GM12801 (cell line): ENCODE results near the gene KIAA1755.

ENCODE experiments used
- TF ChIP-seq, protein P1 (sequence below): IDR thresholded peaks from one replicate; pipeline ENCODE4 v1.5.1; 2011; ENCODE audit warnings: control low read depth; ENCODE audit not compliant: insufficient read length; ENCODE audit errors: extremely low read depth

The KIAA1755 gene

DNA sequence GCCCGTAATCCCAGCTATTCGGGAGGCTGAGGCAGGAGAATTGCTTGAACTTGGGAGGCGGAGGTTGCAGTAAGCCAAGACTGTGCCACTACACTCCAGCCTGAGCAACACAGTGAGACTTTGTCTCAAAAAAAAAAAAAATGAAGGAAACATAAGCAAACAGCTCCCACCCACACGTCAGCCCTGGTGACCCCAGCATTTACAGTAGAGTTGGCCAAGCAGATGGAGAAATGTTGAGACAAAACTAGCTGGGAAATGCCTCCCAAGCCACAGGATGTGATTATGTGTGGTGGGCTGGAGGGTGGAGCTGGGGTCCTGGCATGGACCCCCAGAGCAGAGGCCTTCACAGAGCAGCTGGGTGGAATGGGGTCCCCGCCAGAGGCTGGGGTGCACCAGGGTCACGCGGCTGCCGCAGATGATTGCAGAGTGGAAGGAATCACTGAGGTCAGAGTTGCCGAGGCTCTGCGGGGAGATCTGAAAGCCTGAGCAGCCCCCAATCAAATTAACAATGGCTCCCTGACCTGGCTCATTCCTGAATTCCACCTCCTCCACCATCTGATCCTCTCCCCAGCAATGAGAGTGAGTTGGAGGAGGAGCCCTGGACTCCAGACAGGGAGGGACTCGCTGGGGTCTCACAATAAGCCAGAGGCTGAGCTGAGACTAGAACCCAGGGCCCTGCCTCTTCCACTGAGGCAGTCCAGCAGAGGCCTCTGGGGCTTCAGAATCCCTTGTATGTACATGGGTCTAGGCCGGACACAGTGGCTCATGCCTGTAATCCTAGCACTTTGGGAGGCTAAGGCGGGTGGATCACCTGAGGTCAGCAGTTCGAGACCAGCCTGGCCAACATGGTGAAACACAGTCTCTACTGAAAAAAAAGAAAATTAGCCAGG is 60.8 kb downstream of the KIAA1755 start:
- TF ChIP-seq, protein P1, sequence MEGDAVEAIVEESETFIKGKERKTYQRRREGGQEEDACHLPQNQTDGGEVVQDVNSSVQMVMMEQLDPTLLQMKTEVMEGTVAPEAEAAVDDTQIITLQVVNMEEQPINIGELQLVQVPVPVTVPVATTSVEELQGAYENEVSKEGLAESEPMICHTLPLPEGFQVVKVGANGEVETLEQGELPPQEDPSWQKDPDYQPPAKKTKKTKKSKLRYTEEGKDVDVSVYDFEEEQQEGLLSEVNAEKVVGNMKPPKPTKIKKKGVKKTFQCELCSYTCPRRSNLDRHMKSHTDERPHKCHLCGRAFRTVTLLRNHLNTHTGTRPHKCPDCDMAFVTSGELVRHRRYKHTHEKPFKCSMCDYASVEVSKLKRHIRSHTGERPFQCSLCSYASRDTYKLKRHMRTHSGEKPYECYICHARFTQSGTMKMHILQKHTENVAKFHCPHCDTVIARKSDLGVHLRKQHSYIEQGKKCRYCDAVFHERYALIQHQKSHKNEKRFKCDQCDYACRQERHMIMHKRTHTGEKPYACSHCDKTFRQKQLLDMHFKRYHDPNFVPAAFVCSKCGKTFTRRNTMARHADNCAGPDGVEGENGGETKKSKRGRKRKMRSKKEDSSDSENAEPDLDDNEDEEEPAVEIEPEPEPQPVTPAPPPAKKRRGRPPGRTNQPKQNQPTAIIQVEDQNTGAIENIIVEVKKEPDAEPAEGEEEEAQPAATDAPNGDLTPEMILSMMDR = no peak

DNA sequence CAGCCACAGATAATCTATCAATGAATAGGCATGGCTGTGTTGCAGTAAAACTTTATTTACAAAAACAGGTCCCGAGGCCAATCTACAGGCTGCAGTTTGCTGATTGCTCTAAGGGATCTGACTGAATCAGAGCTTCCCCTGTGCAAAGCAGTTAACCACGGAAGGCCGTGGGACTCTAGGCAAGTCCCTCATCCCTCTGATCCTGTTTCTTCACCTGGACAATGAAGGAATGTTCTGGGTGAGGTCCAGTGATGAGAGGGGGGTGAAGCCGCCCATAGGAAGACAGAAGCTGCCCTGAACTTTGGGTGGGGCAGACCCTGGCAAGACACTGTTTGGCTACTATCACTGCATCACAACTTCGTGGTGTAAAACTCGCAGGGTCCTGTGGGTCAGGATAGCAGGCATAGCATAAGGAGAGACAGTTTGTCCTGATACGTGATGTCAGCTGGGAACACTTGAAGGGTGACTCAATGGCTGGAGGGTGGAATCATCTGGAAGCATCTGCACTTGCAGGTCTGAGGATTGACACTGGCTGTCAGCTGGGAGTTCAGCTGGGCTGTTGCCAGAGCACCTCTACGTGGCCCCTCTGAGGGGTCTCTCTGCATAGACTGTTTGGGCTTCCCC is 62.2 kb downstream of the KIAA1755 start:
- TF ChIP-seq, protein P1 = no peak

DNA sequence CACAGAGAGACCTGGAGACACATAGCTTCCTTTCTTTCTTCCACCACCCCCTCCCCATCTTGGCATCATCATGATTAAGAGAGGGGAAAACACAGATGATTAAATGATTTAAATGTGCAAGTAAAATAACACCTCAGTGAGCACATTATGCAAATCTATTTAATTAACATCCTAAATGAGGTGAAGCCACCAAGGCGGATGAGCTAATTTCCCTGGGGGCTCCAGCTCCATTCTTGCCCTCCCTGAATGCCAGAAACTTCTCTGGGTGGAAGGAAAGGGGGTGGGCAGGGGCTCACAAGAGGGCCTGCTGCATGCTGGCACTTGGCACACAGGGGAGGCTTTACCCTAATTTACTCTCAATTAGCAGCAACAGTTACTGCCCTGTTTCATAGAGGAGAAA is 62.9 kb downstream of the KIAA1755 start:
- TF ChIP-seq, protein P1 = no peak

DNA sequence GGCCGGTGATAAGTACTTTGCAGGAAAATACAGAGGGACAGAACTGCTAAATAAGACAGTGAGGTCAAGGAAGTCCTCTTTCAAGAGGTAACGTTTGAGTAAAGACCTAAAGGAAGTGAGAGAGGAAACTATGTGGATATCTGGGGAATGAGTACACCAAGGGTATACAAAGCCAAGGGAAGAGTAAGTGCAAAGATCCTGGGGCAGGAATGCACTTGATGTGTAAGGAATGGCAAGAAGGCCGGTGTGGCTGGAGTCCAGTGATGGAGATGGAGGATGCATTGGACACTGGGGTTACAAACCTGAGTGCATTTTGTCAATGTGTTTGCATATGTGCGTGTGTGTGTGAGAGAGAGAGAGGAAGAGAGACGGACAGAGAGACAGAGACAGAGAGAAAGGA is 63.3 kb downstream of the KIAA1755 start:
- TF ChIP-seq, protein P1 = no peak

DNA sequence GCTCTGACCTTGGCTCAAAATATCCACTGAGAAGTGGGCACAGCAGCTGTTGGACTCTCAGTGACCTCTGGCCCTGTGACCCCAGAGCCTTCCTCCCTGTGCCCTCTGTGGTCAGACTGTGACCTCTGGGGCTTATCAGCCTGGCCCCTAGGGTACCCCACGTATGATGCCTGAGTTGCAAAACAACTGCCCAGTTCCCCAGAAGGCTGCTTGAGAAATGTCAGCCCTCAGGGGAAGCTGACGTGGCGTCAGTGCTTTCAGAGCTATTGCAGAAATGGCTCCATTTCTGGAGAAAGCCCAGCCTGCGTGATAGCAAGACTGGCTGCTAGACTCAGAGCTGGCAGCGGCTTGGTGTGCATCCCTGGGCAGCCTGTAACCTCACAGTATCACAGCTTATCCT is 63.9 kb downstream of the KIAA1755 start:
- TF ChIP-seq, protein P1 = no peak

DNA sequence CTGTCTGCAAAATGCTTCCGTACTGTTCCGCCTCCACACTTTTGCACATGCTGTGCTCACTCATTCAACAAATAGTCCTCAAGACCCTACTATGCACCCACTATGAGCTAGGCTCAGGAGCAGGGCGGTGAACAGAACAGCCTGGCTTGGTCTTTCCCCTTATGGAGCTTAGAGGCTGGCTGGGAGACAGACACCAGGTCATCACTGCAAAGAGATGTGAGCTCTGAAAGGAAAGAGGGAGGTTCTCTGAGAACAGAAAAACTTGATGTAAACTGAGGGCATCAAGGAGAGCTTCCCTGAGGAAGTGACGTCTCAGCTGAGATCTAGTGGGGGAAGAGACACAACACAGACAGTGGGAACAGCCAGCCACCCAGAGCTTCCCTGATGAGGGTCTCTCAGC is 64.5 kb downstream of the KIAA1755 start:
- TF ChIP-seq, protein P1 = no peak

DNA sequence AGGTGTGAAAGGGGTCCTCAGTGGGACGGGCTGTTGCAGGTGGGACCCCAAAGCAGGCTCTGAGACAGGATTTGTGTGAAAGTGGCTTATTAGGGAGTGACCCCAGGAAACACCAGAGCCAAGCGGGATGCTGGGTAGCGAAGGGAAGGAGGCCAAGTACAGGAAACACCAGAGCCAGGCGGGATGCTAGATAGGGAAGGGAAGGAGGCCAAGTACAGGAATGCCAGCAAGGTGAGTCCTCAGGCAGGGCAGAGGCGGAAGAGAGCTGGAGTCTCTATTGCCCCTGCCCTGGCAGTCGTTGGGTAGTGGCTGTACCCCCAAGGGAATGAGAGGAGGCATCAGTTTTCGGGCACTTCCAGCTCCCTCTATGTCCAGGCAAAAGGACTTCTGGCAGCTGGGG is 65.0 kb downstream of the KIAA1755 start:
- TF ChIP-seq, protein P1 = no peak
